Chondrocyte (in vitro differentiated cells): ENCODE data around the gene STOM. TPM values are rescaled to one million over a fixed set of nuclear protein-coding genes. Genes with fewer than 3 reads are reported as not detected.

Source experiments
- DNase-seq: peaks from one replicate; pipeline ENCODE4 v3.0.0; 2021; ENCODE audit warnings: mixed read lengths, low spot score
- H3K27ac Mint-ChIP-seq: one replicate; pipeline ENCODE4 v1.8.0; 2021; ENCODE audit warnings: mild to moderate bottlenecking, moderate library complexity, mixed read lengths; ENCODE audit not compliant: unreplicated experiment
- H3K27me3 Mint-ChIP-seq: 2 replicates; pipeline ENCODE4 v1.8.0; 2021; ENCODE audit warnings: low read depth, mixed read lengths
- H3K36me3 Mint-ChIP-seq: 2 replicates; pipeline ENCODE4 v1.8.0; 2021; ENCODE audit warnings: low read depth, mixed read lengths
- H3K4me1 Mint-ChIP-seq: 2 replicates; pipeline ENCODE4 v1.8.0; 2021; ENCODE audit warnings: low read depth, mild to moderate bottlenecking, mixed read lengths
- H3K4me3 Mint-ChIP-seq: one replicate; pipeline ENCODE4 v1.8.0; 2021; ENCODE audit warnings: mild to moderate bottlenecking, moderate library complexity, mixed read lengths; ENCODE audit not compliant: unreplicated experiment
- H3K9me3 Mint-ChIP-seq: 2 replicates; pipeline ENCODE4 v1.8.0; 2021; ENCODE audit warnings: low read depth, mixed read lengths
- CTCF ChIP-seq: fragments of 200-600 bp; sonication (generic); IDR thresholded peaks from 2 replicates; pipeline ENCODE4 v1.5.0; 2021; ENCODE audit warnings: antibody characterized with exemption, mild to moderate bottlenecking, moderate library complexity
- total RNA-seq: library from RNA; stranded (reverse); gene quantifications from 3 replicates; pipeline ENCODE4 v1.2.1, GENCODE V29; 2021

The STOM gene
- total RNA-seq, 1 donor from 2014 or later: 83.6 TPM

- H3K9me3 Mint-ChIP-seq: no peaks in the 10 kb centered on the region
- H3K36me3 Mint-ChIP-seq: no peaks in the 10 kb centered on the region
- no peak for DNase-seq
- peak overlapping the region; percentile 63 for H3K27ac Mint-ChIP-seq
- TF ChIP-seq CTCF: no peak
- peak overlapping the region; percentile 89 for H3K4me3 Mint-ChIP-seq
- peaks cover 75% of the 10 kb centered on the region for H3K4me1 Mint-ChIP-seq
- no peaks in the 10 kb centered on the region for H3K27me3 Mint-ChIP-seq
Measured at GRCh38 chr9:121368138-121368522, 1.9 kb downstream of the STOM start.

GRCh38 chr9:121367306-121368137 lies 2.5 kb downstream of the STOM start:
- H3K27ac Mint-ChIP-seq: peak overlapping the region; percentile 63
- H3K36me3 Mint-ChIP-seq: no peaks in the 10 kb centered on the region
- DNase-seq: no peak
- H3K4me3 Mint-ChIP-seq: peak overlapping the region; percentile 89
- H3K27me3 Mint-ChIP-seq: no peaks in the 10 kb centered on the region
- H3K9me3 Mint-ChIP-seq: no peaks in the 10 kb centered on the region
- no peak for TF ChIP-seq CTCF
- H3K4me1 Mint-ChIP-seq: peaks cover 75% of the 10 kb centered on the region

GRCh38 chr9:121366611-121367192 lies 3.3 kb downstream of the STOM start:
- H3K9me3 Mint-ChIP-seq: no peaks in the 10 kb centered on the region
- DNase-seq: no peak
- peaks cover 72% of the 10 kb centered on the region for H3K4me1 Mint-ChIP-seq
- no peak for TF ChIP-seq CTCF
- H3K27me3 Mint-ChIP-seq: no peaks in the 10 kb centered on the region
- H3K36me3 Mint-ChIP-seq: no peaks in the 10 kb centered on the region
- H3K27ac Mint-ChIP-seq: no peak overlapping the region
- no peak overlapping the region for H3K4me3 Mint-ChIP-seq

GRCh38 chr9:121365564-121365963 lies 4.5 kb downstream of the STOM start:
- no peak for TF ChIP-seq CTCF
- Mint-ChIP-seq H3K4me1 (peaks cover 82% of the 10 kb centered on the region), H3K4me3 (no peak overlapping the region), H3K27ac (no peak overlapping the region), H3K27me3 (no peaks in the 10 kb centered on the region), H3K9me3 (no peaks in the 10 kb centered on the region), H3K36me3 (no peaks in the 10 kb centered on the region)
- DNase-seq: no peak

- Mint-ChIP-seq H3K9me3 (peaks cover 3% of the 10 kb centered on the region), H3K27ac (no peak overlapping the region), H3K4me1 (peaks cover 82% of the 10 kb centered on the region), H3K27me3 (no peaks in the 10 kb centered on the region), H3K36me3 (no peaks in the 10 kb centered on the region), H3K4me3 (no peak overlapping the region)
- no peak for TF ChIP-seq CTCF
- no peak for DNase-seq
Measured at GRCh38 chr9:121364886-121365285, 5.2 kb downstream of the STOM start.
